ES-I3 (cell line): Measurements from ENCODE around the gene DEFB126.

ENCODE experiments used
- H3K36me3 ChIP-seq: 2 replicates; pipeline ENCODE4 v1.6.1; 2013; ENCODE audit warnings: mild to moderate bottlenecking, low read length, control low read depth, moderate library complexity; ENCODE audit not compliant: insufficient read depth
- H3K4me1 ChIP-seq: 2 replicates; pipeline ENCODE4 v1.6.1; 2013; ENCODE audit warnings: mild to moderate bottlenecking, control low read depth, low read length; ENCODE audit not compliant: insufficient read depth
- H3K9ac ChIP-seq: 2 replicates; pipeline ENCODE4 v1.6.1; 2013; ENCODE audit warnings: low read depth, mild to moderate bottlenecking, low read length, moderate library complexity
- H3K9me3 ChIP-seq: 2 replicates; pipeline ENCODE4 v1.6.1; 2013; ENCODE audit warnings: mild to moderate bottlenecking, low read length, moderate library complexity; ENCODE audit not compliant: control insufficient read depth, insufficient read depth

Gene DEFB126

GRCh38 chr20:184288-184687 is 41.9 kb downstream of the DEFB126 start:
- Histone ChIP-seq H3K36me3 (no peaks in the 10 kb centered on the region), H3K4me1 (no peaks in the 10 kb centered on the region), H3K9ac (no peak overlapping the region), H3K9me3 (no peaks in the 10 kb centered on the region)

GRCh38 chr20:187733-188132 is 45.3 kb downstream of the DEFB126 start:
- H3K9ac ChIP-seq, result no peak overlapping the region
- no peaks in the 10 kb centered on the region for H3K36me3 ChIP-seq
- H3K9me3 ChIP-seq, result no peaks in the 10 kb centered on the region; the same call in 1 of the 2 replicates
- no peaks in the 10 kb centered on the region for H3K4me1 ChIP-seq

- Histone ChIP-seq H3K9me3 (no peaks in the 10 kb centered on the region; the same call in 1 of the 2 replicates), H3K4me1 (no peaks in the 10 kb centered on the region), H3K9ac (no peak within 1 kb of the TSS), H3K36me3 (no peaks in the 10 kb centered on the region)
Observed at GRCh38 chr20:189611-190010, 47.2 kb downstream of the DEFB126 start, which contains the start of gene DEFB128. Gene DEFB128 (minus strand): TSS chr20:189711. CDS start chr20:189623, 88 bp downstream.
